ENCODE measurements around the gene TRIM41. TPM values are rescaled to one million over a fixed set of nuclear protein-coding genes. Genes with fewer than 3 reads are reported as not detected.

Gene TRIM41
- total RNA-seq, 1 donor from 2014 or later = 31.2 TPM

DNA sequence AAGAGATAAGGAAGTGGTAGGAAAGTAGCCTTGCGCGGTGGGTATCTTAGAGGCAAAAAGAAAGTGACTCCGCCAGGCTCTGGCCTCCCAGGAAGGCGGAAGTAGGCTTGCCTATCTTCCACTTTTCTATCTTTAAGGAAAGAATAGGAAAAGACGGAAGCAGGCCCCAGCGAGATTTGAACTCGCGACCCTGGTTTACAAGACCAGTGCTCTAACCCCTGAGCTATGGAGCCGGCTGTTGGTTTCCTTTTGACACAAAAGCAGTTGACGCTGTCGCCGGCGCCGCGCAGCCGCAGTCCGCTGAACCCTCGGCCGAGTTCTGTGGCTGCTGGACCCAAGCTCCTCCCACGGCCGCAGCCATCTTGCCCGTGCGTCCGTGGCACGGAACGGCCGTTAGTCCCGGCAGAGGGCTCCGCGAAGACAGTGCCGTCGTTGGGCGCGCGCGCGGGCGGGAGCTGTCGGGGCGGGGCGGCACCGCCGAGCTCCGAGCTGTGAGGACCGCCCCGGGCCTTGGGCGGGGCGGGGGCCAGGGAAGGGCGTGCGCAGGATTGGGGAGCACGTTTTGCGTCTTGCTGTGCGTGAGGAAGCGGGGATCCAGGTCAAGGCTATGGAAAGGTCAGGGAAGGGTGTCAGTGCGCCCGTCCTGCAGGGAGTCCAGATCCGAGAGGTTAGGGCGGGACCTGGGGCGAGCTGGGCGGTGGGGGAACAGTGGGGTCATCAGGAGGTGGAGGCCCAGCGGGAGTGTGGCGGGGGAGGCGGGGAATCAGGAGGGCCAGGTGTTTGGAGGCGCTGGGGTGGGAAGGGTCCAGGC is 31.4 kb upstream of the TRIM41 start:
- H3K27me3 Mint-ChIP-seq = peaks cover 28% of the 10 kb centered on the region
- peaks cover 9% of the 10 kb centered on the region for H3K36me3 Mint-ChIP-seq
- DNase-seq (ENCODE audit: extremely low spot score, unreplicated experiment) = peak; percentile 99

DNA sequence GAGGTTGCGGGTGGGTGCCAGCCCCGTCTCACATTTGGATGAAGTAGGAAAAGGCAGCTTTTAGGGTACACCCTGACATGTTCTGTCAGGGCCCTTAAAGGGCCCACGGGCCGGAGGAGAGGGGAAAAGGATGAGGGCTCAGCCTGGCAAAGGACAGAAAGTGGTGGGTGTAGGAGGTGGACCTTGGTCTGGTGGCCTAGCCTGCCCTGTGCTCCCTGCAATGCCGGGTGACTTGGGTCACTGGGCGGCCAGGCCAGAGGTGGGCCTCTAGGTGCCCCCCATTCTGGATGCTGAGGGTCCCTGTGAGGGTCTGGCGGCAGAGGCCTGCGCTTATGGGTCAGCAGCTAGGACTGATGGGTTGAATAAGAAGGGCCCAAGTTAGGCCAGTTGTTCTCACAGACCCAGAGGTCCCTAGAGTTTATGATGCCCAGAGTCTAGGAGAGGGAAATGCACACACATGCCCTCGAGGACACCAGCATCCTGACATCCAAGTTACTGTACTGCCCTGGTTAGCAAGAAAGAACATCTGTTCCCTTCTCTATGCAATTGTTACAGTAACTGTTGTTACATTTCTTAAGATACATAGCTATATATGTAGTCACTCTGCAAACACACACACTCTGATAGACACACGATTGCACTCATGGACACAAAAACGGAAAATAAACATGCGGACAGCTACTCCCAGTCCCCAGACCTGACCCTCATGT is 30.6 kb upstream of the TRIM41 start:
- peaks cover 9% of the 10 kb centered on the region for H3K36me3 Mint-ChIP-seq
- TF ChIP-seq, protein P1, sequence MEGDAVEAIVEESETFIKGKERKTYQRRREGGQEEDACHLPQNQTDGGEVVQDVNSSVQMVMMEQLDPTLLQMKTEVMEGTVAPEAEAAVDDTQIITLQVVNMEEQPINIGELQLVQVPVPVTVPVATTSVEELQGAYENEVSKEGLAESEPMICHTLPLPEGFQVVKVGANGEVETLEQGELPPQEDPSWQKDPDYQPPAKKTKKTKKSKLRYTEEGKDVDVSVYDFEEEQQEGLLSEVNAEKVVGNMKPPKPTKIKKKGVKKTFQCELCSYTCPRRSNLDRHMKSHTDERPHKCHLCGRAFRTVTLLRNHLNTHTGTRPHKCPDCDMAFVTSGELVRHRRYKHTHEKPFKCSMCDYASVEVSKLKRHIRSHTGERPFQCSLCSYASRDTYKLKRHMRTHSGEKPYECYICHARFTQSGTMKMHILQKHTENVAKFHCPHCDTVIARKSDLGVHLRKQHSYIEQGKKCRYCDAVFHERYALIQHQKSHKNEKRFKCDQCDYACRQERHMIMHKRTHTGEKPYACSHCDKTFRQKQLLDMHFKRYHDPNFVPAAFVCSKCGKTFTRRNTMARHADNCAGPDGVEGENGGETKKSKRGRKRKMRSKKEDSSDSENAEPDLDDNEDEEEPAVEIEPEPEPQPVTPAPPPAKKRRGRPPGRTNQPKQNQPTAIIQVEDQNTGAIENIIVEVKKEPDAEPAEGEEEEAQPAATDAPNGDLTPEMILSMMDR (conservative IDR thresholded peaks at IDR 0.05) = no peak
- peak overlapping the region; percentile 97 for H3K4me3 Mint-ChIP-seq
- no peak for DNase-seq (ENCODE audit: extremely low spot score, unreplicated experiment)
- H3K9me3 Mint-ChIP-seq = no peaks in the 10 kb centered on the region
- peak overlapping the region; percentile 97 for H3K27ac Mint-ChIP-seq
- H3K27me3 Mint-ChIP-seq = peaks cover 30% of the 10 kb centered on the region
- H3K4me1 Mint-ChIP-seq (ENCODE audit: unreplicated experiment) = peaks cover 9% of the 10 kb centered on the region

More for the DNA sequence above, 31.4 kb upstream of the TRIM41 start:
- no peaks in the 10 kb centered on the region for H3K9me3 Mint-ChIP-seq
- TF ChIP-seq, protein P1 (conservative IDR thresholded peaks at IDR 0.05) = no peak
- H3K4me3 Mint-ChIP-seq = peak overlapping the region; percentile 97
- peaks cover 9% of the 10 kb centered on the region for H3K4me1 Mint-ChIP-seq (ENCODE audit: unreplicated experiment)
- H3K27ac Mint-ChIP-seq = peak overlapping the region; percentile 97

DNA sequence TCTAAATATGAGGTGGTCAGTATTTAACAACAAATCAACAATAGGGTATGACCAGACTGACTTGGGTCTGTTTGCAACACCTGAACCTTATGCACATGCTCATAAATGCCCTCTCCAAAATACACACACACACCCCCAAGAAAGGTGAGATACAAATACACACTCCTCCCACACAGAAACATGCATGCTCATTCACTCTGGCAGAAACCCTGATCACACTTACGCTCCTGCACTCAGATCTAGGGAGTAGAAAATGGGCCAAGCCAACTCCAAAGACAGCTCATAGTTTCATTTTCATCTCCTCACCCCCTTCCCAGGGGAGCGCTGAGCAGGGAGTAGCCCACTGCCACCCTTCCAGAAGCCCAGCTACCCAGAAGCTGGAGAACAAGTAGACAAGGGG is 29.4 kb upstream of the TRIM41 start:
- no peak overlapping the region for H3K27ac Mint-ChIP-seq
- TF ChIP-seq, protein P1 (conservative IDR thresholded peaks at IDR 0.05) = no peak
- peaks cover 9% of the 10 kb centered on the region for H3K4me1 Mint-ChIP-seq (ENCODE audit: unreplicated experiment)
- H3K4me3 Mint-ChIP-seq = peak overlapping the region; percentile 97
- H3K36me3 Mint-ChIP-seq = peaks cover 4% of the 10 kb centered on the region
- no peaks in the 10 kb centered on the region for H3K9me3 Mint-ChIP-seq
- peaks cover 26% of the 10 kb centered on the region for H3K27me3 Mint-ChIP-seq
- DNase-seq (ENCODE audit: extremely low spot score, unreplicated experiment) = no peak

DNA sequence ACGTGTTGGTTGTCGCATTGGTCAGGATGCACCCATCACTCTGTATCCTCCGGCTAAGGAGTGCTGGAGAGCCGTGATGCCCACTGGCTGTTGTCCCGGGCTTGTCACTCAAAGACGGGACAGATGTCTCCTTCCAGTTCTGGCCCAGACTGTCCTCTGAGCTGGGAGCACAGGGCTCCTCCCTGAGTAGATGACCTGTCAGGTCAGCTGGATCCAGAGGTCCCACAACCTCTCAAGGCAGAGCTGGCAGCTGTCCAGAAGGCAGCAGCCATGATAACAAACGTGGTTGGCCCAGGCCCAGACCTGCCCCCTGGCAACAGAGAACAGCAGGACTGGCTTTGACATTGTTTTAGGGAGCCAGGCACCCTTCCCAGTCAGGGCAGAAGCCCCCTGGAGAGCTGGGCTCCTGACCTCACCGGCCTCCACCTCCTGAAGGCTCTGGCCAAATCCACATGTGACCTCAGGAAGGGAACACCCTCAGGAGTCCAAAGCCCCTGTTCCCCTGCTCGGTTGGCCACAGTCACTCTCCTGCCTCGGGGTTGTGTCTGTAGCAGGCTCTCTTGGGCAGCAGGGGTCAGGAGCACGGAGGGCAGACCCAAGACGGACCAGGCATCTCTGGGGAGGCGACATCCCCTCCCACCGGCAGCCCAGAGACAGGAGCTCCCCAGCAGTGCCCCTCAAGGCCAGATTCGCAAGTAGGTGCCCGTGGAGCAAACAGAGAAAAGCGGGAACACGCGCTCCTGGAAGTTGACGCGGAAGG is 28.4 kb upstream of the TRIM41 start:
- H3K4me3 Mint-ChIP-seq = no peak overlapping the region
- TF ChIP-seq, protein P1 (conservative IDR thresholded peaks at IDR 0.05) = no peak
- H3K27me3 Mint-ChIP-seq = peaks cover 30% of the 10 kb centered on the region

DNA sequence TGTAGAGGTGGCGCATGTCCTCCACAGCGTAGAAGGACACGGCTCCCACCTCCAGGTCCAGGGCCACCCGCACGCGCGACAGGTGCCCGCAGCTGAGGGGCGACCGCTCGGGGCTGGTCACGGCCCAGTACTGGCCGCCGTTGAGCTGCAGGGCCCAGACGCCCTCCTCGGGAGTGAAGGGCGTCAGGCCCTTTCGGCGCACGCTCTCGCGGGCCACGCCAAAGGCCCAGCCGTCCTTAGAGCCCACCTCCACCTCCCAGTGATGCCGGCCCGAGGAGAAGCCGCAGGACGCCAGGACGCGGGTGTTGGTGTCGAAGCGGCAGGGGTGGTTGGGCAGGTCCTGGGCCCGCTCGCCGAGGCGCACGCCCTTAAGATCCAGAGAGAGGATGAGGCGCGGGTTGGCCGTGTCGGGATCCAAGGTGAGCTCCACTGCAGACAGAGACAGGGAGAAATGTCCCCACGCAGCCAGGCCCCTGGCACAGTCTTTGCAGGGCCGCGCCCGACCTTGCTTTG is 27.8 kb upstream of the TRIM41 start:
- TF ChIP-seq, protein P1 (conservative IDR thresholded peaks at IDR 0.05) = no peak
- H3K27me3 Mint-ChIP-seq = peaks cover 36% of the 10 kb centered on the region
- H3K27ac Mint-ChIP-seq = no peak overlapping the region
- peaks cover 9% of the 10 kb centered on the region for H3K4me1 Mint-ChIP-seq (ENCODE audit: unreplicated experiment)
- DNase-seq (ENCODE audit: extremely low spot score, unreplicated experiment) = no peak
- H3K4me3 Mint-ChIP-seq = no peak overlapping the region
- peaks cover 3% of the 10 kb centered on the region for H3K36me3 Mint-ChIP-seq
- H3K9me3 Mint-ChIP-seq = no peaks in the 10 kb centered on the region

More for the DNA sequence above, 28.4 kb upstream of the TRIM41 start:
- Mint-ChIP-seq H3K36me3 (peaks cover 3% of the 10 kb centered on the region), H3K4me1 (ENCODE audit: unreplicated experiment) (peaks cover 9% of the 10 kb centered on the region), H3K9me3 (no peaks in the 10 kb centered on the region), H3K27ac (no peak overlapping the region)
- DNase-seq (ENCODE audit: extremely low spot score, unreplicated experiment) = no peak

All from type B pancreatic cell (in vitro differentiated cells).